Astrocyte (in vitro differentiated cells and primary cell): Measurements from ENCODE around the gene EDC3. TPM values are rescaled to one million over a fixed set of nuclear protein-coding genes. Genes with fewer than 3 reads are reported as not detected.

Source experiments
- DNase-seq: peaks from one replicate; pipeline ENCODE4 v3.0.0-alpha.2; 2010; ENCODE audit warnings: low read depth
- FAIRE-seq: peaks from 2 replicates; lab custom pipeline; 2011; peaks lifted over from hg19 to GRCh38; lab: Jason Lieb, UNC
- H2AFZ ChIP-seq: 2 replicates; pipeline ENCODE4 v1.6.0; 2012; ENCODE audit warnings: low read depth, low read length, inconsistent platforms
- H3K27ac ChIP-seq: 2 replicates; pipeline ENCODE4 v1.5.1; 2011; ENCODE audit warnings: low read depth, low read length, inconsistent platforms
- H3K27me3 ChIP-seq: 2 replicates; pipeline ENCODE4 v1.6.0; 2011; ENCODE audit warnings: low read length, inconsistent platforms; ENCODE audit not compliant: insufficient read depth
- H3K36me3 ChIP-seq: 2 replicates; pipeline ENCODE4 v1.5.1; 2011; ENCODE audit warnings: low read length, inconsistent platforms; ENCODE audit not compliant: insufficient read depth
- H3K4me1 ChIP-seq: 2 replicates; pipeline ENCODE4 v1.5.1; 2011; ENCODE audit warnings: low read length, inconsistent platforms; ENCODE audit not compliant: insufficient read depth
- H3K4me2 ChIP-seq: 2 replicates; pipeline ENCODE4 v1.6.0; 2012; ENCODE audit warnings: low read length, inconsistent platforms
- H3K4me3 ChIP-seq: 2 replicates; pipeline ENCODE4 v1.5.1; 2011; ENCODE audit warnings: low read depth, mild to moderate bottlenecking, low read length, inconsistent platforms; ENCODE audit not compliant: insufficient read depth
- H3K79me2 ChIP-seq: 2 replicates; pipeline ENCODE4 v1.6.0; 2012; ENCODE audit warnings: mild to moderate bottlenecking, low read length, inconsistent platforms; ENCODE audit not compliant: insufficient read depth
- H3K9ac ChIP-seq: 2 replicates; pipeline ENCODE4 v1.6.0; 2012; ENCODE audit warnings: mild to moderate bottlenecking, low read length, inconsistent platforms
- H3K9me3 ChIP-seq: 2 replicates; pipeline ENCODE4 v1.5.1; 2012; ENCODE audit warnings: low read depth, mild to moderate bottlenecking, low read length, inconsistent platforms; ENCODE audit not compliant: insufficient read depth
- H4K20me1 ChIP-seq: 2 replicates; pipeline ENCODE4 v1.6.0; 2012; ENCODE audit warnings: low read length, inconsistent platforms; ENCODE audit not compliant: insufficient read depth
- H3K27ac Mint-ChIP-seq: one replicate; pipeline ENCODE4 v1.8.0; 2021; ENCODE audit warnings: mild to moderate bottlenecking, mixed read lengths; ENCODE audit not compliant: unreplicated experiment
- H3K27me3 Mint-ChIP-seq: one replicate; pipeline ENCODE4 v1.8.0; 2021; ENCODE audit warnings: low read depth, mixed read lengths; ENCODE audit not compliant: unreplicated experiment
- H3K36me3 Mint-ChIP-seq: one replicate; pipeline ENCODE4 v1.8.0; 2021; ENCODE audit warnings: low read depth, mixed read lengths; ENCODE audit not compliant: unreplicated experiment
- H3K4me1 Mint-ChIP-seq: one replicate; pipeline ENCODE4 v1.8.0; 2021; ENCODE audit warnings: low read depth, mixed read lengths; ENCODE audit not compliant: unreplicated experiment
- H3K4me3 Mint-ChIP-seq: one replicate; pipeline ENCODE4 v1.8.0; 2021; ENCODE audit warnings: mild to moderate bottlenecking, moderate library complexity, mixed read lengths; ENCODE audit not compliant: unreplicated experiment
- H3K9me3 Mint-ChIP-seq: one replicate; pipeline ENCODE4 v1.8.0; 2021; ENCODE audit warnings: mild to moderate bottlenecking, mixed read lengths; ENCODE audit not compliant: unreplicated experiment
- CTCF ChIP-seq: IDR thresholded peaks from 2 replicates; pipeline ENCODE4 v1.5.1; 2011; ENCODE audit warnings: low read depth, mild to moderate bottlenecking, inconsistent platforms, low read length, moderate library complexity; ENCODE audit not compliant: insufficient read depth
- EZH2 ChIP-seq: IDR thresholded peaks from 2 replicates; pipeline ENCODE4 v1.6.1; 2012; ENCODE audit warnings: mild to moderate bottlenecking, low read length, inconsistent platforms; ENCODE audit not compliant: insufficient read depth
- total RNA-seq: library from RNA; stranded (reverse); gene quantifications from 2 replicates; pipeline ENCODE4 v1.2.1, GENCODE V29; 2021

EDC3 gene
- total RNA-seq, 1 donor from 2014 or later: 47.6 TPM

- peaks cover 90% of the 10 kb centered on the region for H3K79me2 ChIP-seq
- H4K20me1 ChIP-seq: peaks cover 88% of the 10 kb centered on the region
- H3K4me2 ChIP-seq: no peak overlapping the region
- no peak overlapping the region for H2AFZ ChIP-seq
- H3K4me1 Mint-ChIP-seq: peaks cover 13% of the 10 kb centered on the region
- no peaks in the 10 kb centered on the region for H3K9me3 Mint-ChIP-seq
- no peak for FAIRE-seq
- TF ChIP-seq CTCF (no peak), EZH2 (no peak)
- no peaks in the 10 kb centered on the region for H3K27me3 Mint-ChIP-seq
- H3K36me3 ChIP-seq: peaks cover 42% of the 10 kb centered on the region
- H3K4me1 ChIP-seq: peaks cover 10% of the 10 kb centered on the region
- H3K27ac ChIP-seq: no peak overlapping the region
- H3K27me3 ChIP-seq: no peaks in the 10 kb centered on the region
- H3K36me3 Mint-ChIP-seq: peaks cover 22% of the 10 kb centered on the region
- no peak overlapping the region for H3K4me3 Mint-ChIP-seq
- H3K27ac Mint-ChIP-seq: no peak overlapping the region
- no peak for DNase-seq
- no peak overlapping the region for H3K4me3 ChIP-seq
- H3K9me3 ChIP-seq: no peaks in the 10 kb centered on the region
- H3K9ac ChIP-seq: no peak overlapping the region
These were observed 75.7 kb downstream of the EDC3 start for GRCh38 chr15:74619916-74620635.

- peaks cover 33% of the 10 kb centered on the region for H3K36me3 ChIP-seq
These were observed 76.8 kb downstream of the EDC3 start for GRCh38 chr15:74618841-74619596.

More at GRCh38 chr15:74618841-74619596, 76.8 kb downstream of the EDC3 start:
- Histone ChIP-seq H2AFZ (no peak overlapping the region), H3K9me3 (no peaks in the 10 kb centered on the region), H3K79me2 (peaks cover 88% of the 10 kb centered on the region), H3K4me3 (no peak overlapping the region), H3K27ac (no peak overlapping the region), H3K4me2 (no peak overlapping the region), H3K4me1 (peaks cover 17% of the 10 kb centered on the region), H3K27me3 (no peaks in the 10 kb centered on the region), H4K20me1 (peaks cover 77% of the 10 kb centered on the region), H3K9ac (no peak overlapping the region)
- H3K27ac Mint-ChIP-seq: no peak overlapping the region
- H3K36me3 Mint-ChIP-seq: peaks cover 17% of the 10 kb centered on the region
- H3K9me3 Mint-ChIP-seq: no peaks in the 10 kb centered on the region
- no peak for FAIRE-seq
- H3K4me1 Mint-ChIP-seq: peaks cover 13% of the 10 kb centered on the region
- no peaks in the 10 kb centered on the region for H3K27me3 Mint-ChIP-seq
- H3K4me3 Mint-ChIP-seq: no peak overlapping the region
- no peak for DNase-seq
- no peak for TF ChIP-seq EZH2
- no peak for TF ChIP-seq CTCF
